IMR-90 (cell line): ENCODE data around the gene STAC3. TPM values are rescaled to one million over a fixed set of nuclear protein-coding genes. Genes with fewer than 3 reads are reported as not detected.

Source experiments
- ATAC-seq: fragments of 200-7000 bp; cut with Tn5 transposase; 2 replicates; pipeline ENCODE4 v1.9.1; 2020; ENCODE audit warnings: low read depth, mild to moderate bottlenecking, moderate library complexity
- BruUV-seq: library from RNA; stranded (reverse); fragments of 400-500 nt; replicated peaks from 2 replicates; lab custom pipeline; 2021; lab: Mats Ljungman, UMichigan
- CTCF ChIA-PET: fragments of 300-600 bp; formaldehyde crosslinking; extraction: SDS; loops from one replicate; lab custom pipeline; 2021; ENCODE audit warnings: antibody characterized with exemption; lab: Yijun Ruan, JAX
- POLR2A ChIA-PET: fragments of 300-600 bp; sonication (Branson Sonifier 250); formaldehyde crosslinking; loops from one replicate; lab custom pipeline; 2022; ENCODE audit warnings: antibody characterized with exemption; ENCODE audit not compliant: unreplicated experiment; lab: Charles Lee
- DNase-seq: peaks from one replicate; pipeline ENCODE4 v3.0.0; 2013
- H2AFZ ChIP-seq: replicated peaks from 2 replicates; pipeline ENCODE3; 2013; ENCODE audit warnings: low read length, mild to moderate bottlenecking; ENCODE audit not compliant: poor library complexity
- H2AK5ac ChIP-seq: 2 replicates; pipeline ENCODE4 v1.6.1; 2013; ENCODE audit warnings: low read depth, low read length, inconsistent platforms
- H2AK9ac ChIP-seq: replicated peaks from 2 replicates; pipeline ENCODE3; 2013; ENCODE audit warnings: mild to moderate bottlenecking, low read depth, low read length, moderate library complexity; ENCODE audit not compliant: poor library complexity
- H2BK120ac ChIP-seq: 2 replicates; pipeline ENCODE4 v1.6.1; 2013; ENCODE audit warnings: low read depth, low read length, inconsistent platforms
- H2BK15ac ChIP-seq: 3 replicates; pipeline ENCODE4 v1.6.1; 2013; ENCODE audit warnings: low read depth, low read length, inconsistent platforms
- H2BK20ac ChIP-seq: 2 replicates; pipeline ENCODE4 v1.6.1; 2013; ENCODE audit warnings: low read depth, mild to moderate bottlenecking, inconsistent platforms, low read length, moderate library complexity
- H2BK5ac ChIP-seq: 2 replicates; pipeline ENCODE4 v1.6.1; 2013; ENCODE audit warnings: mild to moderate bottlenecking, low read depth, low read length, inconsistent platforms; ENCODE audit not compliant: poor library complexity, severe bottlenecking
- H3K14ac ChIP-seq: replicated peaks from 2 replicates; pipeline ENCODE4 v1.6.1; 2013; ENCODE audit warnings: low read depth, low read length, inconsistent platforms
- H3K18ac ChIP-seq: 2 replicates; pipeline ENCODE4 v1.6.1; 2013; ENCODE audit warnings: low read depth, low read length, control low read depth
- H3K23ac ChIP-seq: 2 replicates; pipeline ENCODE4 v1.6.1; 2013; ENCODE audit warnings: low read depth, low read length, inconsistent platforms
- H3K27ac ChIP-seq: 2 replicates; pipeline ENCODE4 v1.5.1; 2013; ENCODE audit warnings: mild to moderate bottlenecking, control low read depth, low read length; ENCODE audit not compliant: insufficient read depth
- H3K27me3 ChIP-seq: 2 replicates; pipeline ENCODE4 v1.6.1; 2013; ENCODE audit warnings: low read length; ENCODE audit not compliant: control insufficient read depth, insufficient read depth
- H3K36me3 ChIP-seq: 2 replicates; pipeline ENCODE4 v1.6.1; 2013; ENCODE audit warnings: low read length, mixed read lengths; ENCODE audit not compliant: control insufficient read depth, insufficient read depth
- H3K4ac ChIP-seq: 2 replicates; pipeline ENCODE4 v1.6.1; 2013; ENCODE audit warnings: low read depth, low read length, inconsistent platforms
- H3K4me1 ChIP-seq: 2 replicates; pipeline ENCODE4 v1.6.1; 2013; ENCODE audit warnings: low read length, mixed read lengths; ENCODE audit not compliant: control insufficient read depth, insufficient read depth
- H3K4me2 ChIP-seq: 2 replicates; pipeline ENCODE4 v1.6.1; 2013; ENCODE audit warnings: low read depth, mild to moderate bottlenecking, control low read depth, low read length, moderate library complexity
- H3K4me3 ChIP-seq: 2 replicates; pipeline ENCODE4 v1.5.1; 2013; ENCODE audit warnings: low read depth, mild to moderate bottlenecking, control low read depth, low read length, moderate library complexity; ENCODE audit not compliant: insufficient read depth
- H3K56ac ChIP-seq: 2 replicates; pipeline ENCODE4 v1.6.1; 2013; ENCODE audit warnings: low read length, inconsistent platforms; ENCODE audit not compliant: insufficient read depth; ENCODE audit errors: extremely low read depth
- H3K79me1 ChIP-seq, 2 experiments: 2 replicates each; pipeline ENCODE4 v1.6.1; 2013; ENCODE audit warnings: low read length in 2 of 2, inconsistent platforms in 1 of 2, low read depth in 1 of 2
- H3K9ac ChIP-seq: 2 replicates; pipeline ENCODE4 v1.6.1; 2013; ENCODE audit warnings: low read depth, low read length, control low read depth
- H3K9me1 ChIP-seq: 2 replicates; pipeline ENCODE4 v1.6.1; 2013; ENCODE audit warnings: low read length, inconsistent platforms; ENCODE audit not compliant: insufficient read depth
- H3K9me3 ChIP-seq: 2 replicates; pipeline ENCODE4 v1.6.1; 2013; ENCODE audit warnings: low read length; ENCODE audit not compliant: control insufficient read depth, insufficient read depth
- H4K20me1 ChIP-seq: 2 replicates; pipeline ENCODE4 v1.6.1; 2013; ENCODE audit warnings: low read length, inconsistent platforms; ENCODE audit not compliant: insufficient read depth
- H4K5ac ChIP-seq: 2 replicates; pipeline ENCODE4 v1.6.1; 2013; ENCODE audit warnings: mild to moderate bottlenecking, low read depth, low read length, control low read depth
- H4K8ac ChIP-seq, 2 experiments: 2 replicates each; pipeline ENCODE4 v1.6.1; 2013; ENCODE audit warnings: low read depth in 2 of 2, low read length in 2 of 2, control low read depth in 1 of 2, inconsistent platforms in 1 of 2
- H4K91ac ChIP-seq: 2 replicates; pipeline ENCODE4 v1.6.1; 2013; ENCODE audit warnings: low read depth, low read length, inconsistent platforms; ENCODE audit not compliant: insufficient read depth
- BHLHE40 ChIP-seq: fragments of 150-350 bp; IDR thresholded peaks from 2 replicates; pipeline ENCODE4 v1.6.1; 2016; ENCODE audit warnings: mild to moderate bottlenecking, low read depth, low read length
- CEBPB ChIP-seq: IDR thresholded peaks from 2 replicates; pipeline ENCODE4 v1.6.1; 2012; ENCODE audit warnings: low read depth, low read length, improper control_type of control experiment
- CHD1 ChIP-seq: IDR thresholded peaks from 2 replicates; pipeline ENCODE4 v1.6.1; 2012; ENCODE audit warnings: low read depth, low read length, improper control_type of control experiment
- FOS ChIP-seq: fragments of 150-350 bp; IDR thresholded peaks from 2 replicates; pipeline ENCODE4 v1.6.1; 2016; ENCODE audit warnings: low read depth, low read length
- MXI1 ChIP-seq: IDR thresholded peaks from 2 replicates; pipeline ENCODE4 v1.6.1; 2012; ENCODE audit warnings: low read depth, mild to moderate bottlenecking, low read length, moderate library complexity, borderline replicate concordance
- POLR2A ChIP-seq: IDR thresholded peaks from 2 replicates; pipeline ENCODE4 v1.6.1; 2012; ENCODE audit warnings: mild to moderate bottlenecking, low read depth, low read length
- RAD21 ChIP-seq: IDR thresholded peaks from 2 replicates; pipeline ENCODE4 v1.6.1; 2012; ENCODE audit warnings: low read length, improper control_type of control experiment
- RCOR1 ChIP-seq: IDR thresholded peaks from 2 replicates; pipeline ENCODE4 v1.6.1; 2012; ENCODE audit warnings: mild to moderate bottlenecking, low read length, improper control_type of control experiment; ENCODE audit not compliant: insufficient replicate concordance
- RFX5 ChIP-seq: IDR thresholded peaks from 2 replicates; pipeline ENCODE4 v1.8.0; 2012; ENCODE audit warnings: low read depth, mild to moderate bottlenecking, low read length, moderate library complexity
- SMC3 ChIP-seq: fragments of 150-350 bp; IDR thresholded peaks from 2 replicates; pipeline ENCODE4 v1.6.1; 2016; ENCODE audit warnings: low read depth, mild to moderate bottlenecking, antibody characterized with exemption, low read length, moderate library complexity
- USF2 ChIP-seq: fragments of 150-350 bp; IDR thresholded peaks from 2 replicates; pipeline ENCODE4 v1.6.1; 2017; ENCODE audit warnings: mild to moderate bottlenecking, antibody characterized with exemption, low read length, low read depth
- WGBS, 2 experiments: methylation state at CpG; one replicate each; pipeline versions ENCODE4 v1.1.5 to v1.1.7; 2013; ENCODE audit warnings: missing lambda C conversion rate in 2 of 2; ENCODE audit not compliant: insufficient read length in 1 of 2; ENCODE audit errors: extremely low coverage in 2 of 2; 5-methylcytosine and 5-hydroxymethylcytosine counted together
- dilution Hi-C: fragments of 300-500 bp; cut with HindIII; formaldehyde crosslinking; loops from one replicate; pipeline ENCODE4 v1.14.3; 2018; ENCODE audit warnings: low sequenced_read_pairs; ENCODE audit not compliant: unreplicated experiment
- in situ Hi-C: fragments of 300-500 bp; cut with MboI; formaldehyde crosslinking; loops from 3 replicates; pipeline ENCODE4 v1.14.3; 2019; ENCODE audit warnings: low sequenced_read_pairs, inconsistent platforms, mixed read lengths
- intact Hi-C: fragments of 100-400 bp; cut with micrococcal nuclease; formaldehyde crosslinking; loops from 2 replicates; pipeline ENCODE4 v1.10.0; 2022
- polyA plus RNA-seq, 3 experiments: library from polyadenylated mRNA; depleted of rRNA; stranded (reverse); fragments of >200 nt; gene quantifications; 2 replicates each; pipeline ENCODE4 v1.2.3, GENCODE V29; 2012; ENCODE audit warnings: low replicate concordance in 1 of 3
- total RNA-seq: library from RNA; depleted of rRNA; stranded (reverse); fragments of >200 nt; gene quantifications from 2 replicates; pipeline ENCODE4 v1.2.3, GENCODE V29; 2012
- TF ChIP-seq, protein P1 (sequence below): fragments of 150-350 bp; IDR thresholded peaks from 2 replicates; pipeline ENCODE4 v1.6.1; 2016; ENCODE audit warnings: low read depth, mild to moderate bottlenecking, low read length, moderate library complexity, borderline replicate concordance

The STAC3 gene
- total and polyA plus RNA-seq, 2 of the 4 experiments (the other 2 are of a cell fraction): 0.18 to 0.67 TPM

DNA sequence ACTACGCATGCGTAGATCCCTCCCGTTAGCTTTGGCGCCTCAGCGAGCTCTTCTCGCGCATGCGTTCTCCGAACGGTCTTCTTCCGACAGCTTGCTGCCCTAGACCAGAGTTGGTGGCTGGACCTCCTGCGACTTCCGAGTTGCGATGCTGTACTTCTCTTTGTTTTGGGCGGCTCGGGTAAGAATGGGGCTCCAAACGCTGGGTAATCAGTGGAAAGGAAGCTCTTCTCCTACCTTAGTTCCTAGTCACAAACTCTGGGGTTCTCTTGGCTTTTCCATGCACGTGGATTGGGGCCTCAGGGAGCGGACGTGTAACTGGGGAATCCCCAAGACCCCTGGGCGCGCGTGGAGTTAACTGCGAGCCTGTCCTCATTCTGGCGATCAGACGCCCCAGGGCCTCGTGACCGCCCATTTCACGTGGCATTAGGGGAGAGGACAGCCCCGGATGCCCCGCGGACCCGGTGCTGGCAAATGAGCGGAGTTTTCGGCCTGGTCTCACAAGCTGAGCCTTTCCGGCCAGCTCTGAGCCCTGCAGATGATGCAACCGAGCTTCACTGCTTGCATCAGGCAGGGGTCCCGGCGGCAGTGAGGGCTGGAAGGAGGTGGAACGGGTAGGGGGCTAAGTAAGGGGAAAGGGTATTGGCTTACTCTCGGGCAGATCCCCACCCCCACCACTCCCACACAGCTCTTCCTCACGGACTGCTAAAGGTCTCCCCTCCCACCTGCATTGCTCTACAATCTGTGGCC is 21.2 kb downstream of the STAC3 start, which contains the start of gene SHMT2:
Gene SHMT2, plus strand, starts transcription at position 78 of the 747 bp plus-strand sequence. Its CDS starts 68 bp downstream, at position 146.
- Histone ChIP-seq H2AK5ac (peak within 1 kb of the TSS; percentile 98), H4K5ac (peak within 1 kb of the TSS; percentile 84), H3K4ac (peak within 1 kb of the TSS; percentile 100), H4K20me1 (peaks cover 33% of the 10 kb centered on the region), H2BK5ac (peak within 1 kb of the TSS; percentile 88), H3K9ac (peak within 1 kb of the TSS; percentile 98), H3K18ac (peak within 1 kb of the TSS; percentile 80), H2BK120ac (peak within 1 kb of the TSS; percentile 96), H3K9me3 (no peaks in the 10 kb centered on the region), H3K14ac (peak within 1 kb of the TSS; percentile 100), H3K9me1 (peaks cover 20% of the 10 kb centered on the region), H3K23ac (peak within 1 kb of the TSS; percentile 99), H3K27me3 (peaks cover 3% of the 10 kb centered on the region; the same call in 1 of the 2 replicates), H4K8ac (peak within 1 kb of the TSS; percentile 95 to 99), H2AFZ (peak within 1 kb of the TSS; percentile 89), H2AK9ac (peak within 1 kb of the TSS; percentile 100), H3K79me1 (peaks cover 29 to 53% of the 10 kb centered on the region in 2 experiments), H3K27ac (peak within 1 kb of the TSS; percentile 94), H3K4me2 (peak within 1 kb of the TSS; percentile 91), H3K36me3 (peaks cover 40% of the 10 kb centered on the region), H3K56ac (peak within 1 kb of the TSS; percentile 100), H3K4me1 (peaks cover 16% of the 10 kb centered on the region), H2BK20ac (peak within 1 kb of the TSS; percentile 76), H4K91ac (peak within 1 kb of the TSS; percentile 100), H3K4me3 (peak within 1 kb of the TSS; percentile 59), H2BK15ac (peak within 1 kb of the TSS; percentile 77; the same call in 2 of the 3 replicates)
- BruUV-seq: no TSS peak
- POLR2A ChIA-PET: interaction anchor here (0.5 to 1.8 kb wide), 6 partner anchors 9 to 48 kb away, joined by 3 to 7 read pairs (median 4); no protein-coding TSS in a partner anchor
- ATAC-seq: peak; percentile 71
- CTCF ChIA-PET: interaction anchor here (0.8 to 5.3 kb wide), 3 partner anchors 12 to 118 kb away, joined by 3 to 47 read pairs (median 14); no protein-coding TSS in a partner anchor
- TF ChIP-seq FOS (no peak), SMC3 (no peak), RAD21 (no peak), POLR2A (peak; percentile 94), CHD1 (no peak; the same call in 1 of the 2 replicates), BHLHE40 (peak; percentile 72), RCOR1 (no peak), MXI1 (peak; percentile 91), USF2 (peak; percentile 90), CEBPB (peak; percentile 99), RFX5 (no peak)
- TF ChIP-seq, protein P1, sequence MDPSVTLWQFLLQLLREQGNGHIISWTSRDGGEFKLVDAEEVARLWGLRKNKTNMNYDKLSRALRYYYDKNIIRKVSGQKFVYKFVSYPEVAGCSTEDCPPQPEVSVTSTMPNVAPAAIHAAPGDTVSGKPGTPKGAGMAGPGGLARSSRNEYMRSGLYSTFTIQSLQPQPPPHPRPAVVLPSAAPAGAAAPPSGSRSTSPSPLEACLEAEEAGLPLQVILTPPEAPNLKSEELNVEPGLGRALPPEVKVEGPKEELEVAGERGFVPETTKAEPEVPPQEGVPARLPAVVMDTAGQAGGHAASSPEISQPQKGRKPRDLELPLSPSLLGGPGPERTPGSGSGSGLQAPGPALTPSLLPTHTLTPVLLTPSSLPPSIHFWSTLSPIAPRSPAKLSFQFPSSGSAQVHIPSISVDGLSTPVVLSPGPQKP: no peak
- intact Hi-C loops (no loop called here), dilution Hi-C loops (no loop called here), in situ Hi-C loops (no loop called here)
- 0% methylated on average over 13 of the region's 42 CpGs; no CpG with 5 or more reads in 1 of the 2 experiments for WGBS, 2 experiments
- peak; percentile 95 for DNase-seq
